Neural progenitor cell (in vitro differentiated cells): Measurements from ENCODE around the gene MME. TPM values are rescaled to one million over a fixed set of nuclear protein-coding genes. Genes with fewer than 3 reads are reported as not detected.

Experiments
- DNase-seq: peaks from one replicate; pipeline ENCODE4 v3.0.0-alpha.2; 2016; ENCODE audit warnings: low spot score
- H2AFZ ChIP-seq: fragments of 200-600 bp; sonication (generic); replicated peaks from 2 replicates; pipeline ENCODE4 v1.6.1; 2016; ENCODE audit warnings: antibody characterized with exemption
- H3F3A ChIP-seq: fragments of 200-600 bp; sonication (generic); 2 replicates; pipeline ENCODE4 v1.6.1; 2016; ENCODE audit warnings: antibody characterized with exemption, low read depth
- H3K27ac ChIP-seq: fragments of 200-600 bp; sonication (generic); 2 replicates; pipeline ENCODE4 v1.5.1; 2016; ENCODE audit warnings: mild to moderate bottlenecking
- H3K27me3 ChIP-seq: fragments of 200-600 bp; sonication (generic); 2 replicates; pipeline ENCODE4 v1.6.1; 2016; ENCODE audit warnings: mild to moderate bottlenecking, moderate library complexity
- H3K36me3 ChIP-seq: fragments of 200-600 bp; sonication (generic); 2 replicates; pipeline ENCODE4 v1.5.1; 2016
- H3K4me1 ChIP-seq: fragments of 200-600 bp; sonication (generic); 2 replicates; pipeline ENCODE4 v1.6.1; 2016; ENCODE audit warnings: mixed run types
- H3K4me2 ChIP-seq: fragments of 200-600 bp; sonication (generic); 2 replicates; pipeline ENCODE4 v1.6.1; 2016
- H3K4me3 ChIP-seq: fragments of 200-600 bp; sonication (generic); 2 replicates; pipeline ENCODE4 v1.5.1; 2016
- H3K79me2 ChIP-seq: fragments of 200-600 bp; sonication (generic); 2 replicates; pipeline ENCODE4 v1.6.1; 2016; ENCODE audit warnings: low read depth
- H3K9ac ChIP-seq: fragments of 200-600 bp; sonication (generic); 2 replicates; pipeline ENCODE4 v1.6.1; 2016
- H3K9me3 ChIP-seq: fragments of 200-600 bp; sonication (generic); 2 replicates; pipeline ENCODE4 v1.5.1; 2016; ENCODE audit warnings: low read depth
- H4K20me1 ChIP-seq: fragments of 200-600 bp; sonication (generic); 2 replicates; pipeline ENCODE4 v1.6.1; 2016; ENCODE audit warnings: low read depth
- H3K27ac Mint-ChIP-seq: 3 replicates; pipeline ENCODE4 v1.8.0; 2021; ENCODE audit warnings: mixed read lengths
- H3K27me3 Mint-ChIP-seq: 2 replicates; pipeline ENCODE4 v1.8.0; 2022; ENCODE audit warnings: low read depth, mild to moderate bottlenecking, inconsistent platforms, moderate library complexity, mixed read lengths; ENCODE audit not compliant: insufficient read depth
- H3K36me3 Mint-ChIP-seq: 3 replicates; pipeline ENCODE4 v1.8.0; 2021; ENCODE audit warnings: mixed read lengths
- H3K4me1 Mint-ChIP-seq: 3 replicates; pipeline ENCODE4 v1.8.0; 2021; ENCODE audit warnings: mixed read lengths
- H3K4me3 Mint-ChIP-seq: 3 replicates; pipeline ENCODE4 v1.8.0; 2021; ENCODE audit warnings: mild to moderate bottlenecking, moderate library complexity, mixed read lengths
- H3K9me3 Mint-ChIP-seq: 3 replicates; pipeline ENCODE4 v1.8.0; 2020; ENCODE audit warnings: mixed read lengths
- EZH2 ChIP-seq: fragments of 200-600 bp; sonication (generic); IDR thresholded peaks from 2 replicates; pipeline ENCODE4 v1.6.1; 2017; ENCODE audit warnings: antibody characterized with exemption, mild to moderate bottlenecking, moderate library complexity
- EZH2phosphoT487 ChIP-seq: fragments of 200-600 bp; sonication (generic); IDR thresholded peaks from 2 replicates; pipeline ENCODE4 v1.6.1; 2017; ENCODE audit warnings: antibody characterized with exemption
- total RNA-seq: library from RNA; depleted of rRNA; stranded (reverse); fragments of >200 nt; gene quantifications from 2 replicates; pipeline ENCODE4 v1.2.3, GENCODE V29; 2015; ENCODE audit warnings: low replicate concordance
- TF ChIP-seq, protein P1 (sequence below): fragments of 200-600 bp; sonication (generic); IDR thresholded peaks from 2 replicates; pipeline ENCODE4 v1.5.1; 2017; ENCODE audit warnings: antibody characterized with exemption, mild to moderate bottlenecking

The MME gene
- total RNA-seq, 1 donor from 2014 or later, result 5.0 TPM

DNA sequence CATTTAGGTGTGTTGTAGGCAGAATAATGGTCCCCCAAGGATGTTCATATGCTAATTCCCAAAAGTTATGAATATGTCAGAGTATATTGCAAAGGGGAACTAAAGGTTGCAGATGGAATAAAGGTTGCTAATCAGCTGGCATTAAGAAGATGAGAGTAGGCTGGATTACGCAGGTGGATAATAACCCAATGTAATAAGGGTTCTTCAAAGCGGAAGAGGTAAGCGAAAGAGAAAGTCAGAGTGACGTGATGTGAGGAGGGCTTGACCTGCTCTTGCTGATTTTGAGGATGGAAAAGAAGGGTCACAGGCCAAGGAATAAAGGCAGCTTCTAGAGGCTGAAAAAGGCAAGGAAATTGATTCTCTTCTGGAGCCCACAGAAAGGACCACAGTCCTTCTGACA is 109.4 kb downstream of the MME start:
- no peaks in the 10 kb centered on the region for H3K4me1 Mint-ChIP-seq
- no peaks in the 10 kb centered on the region for H3K79me2 ChIP-seq
- H3K4me2 ChIP-seq, result no peak overlapping the region
- peaks cover 8% of the 10 kb centered on the region for H3K27me3 Mint-ChIP-seq
- no peaks in the 10 kb centered on the region for H3K27me3 ChIP-seq
- no peaks in the 10 kb centered on the region for H4K20me1 ChIP-seq
- no peaks in the 10 kb centered on the region for H3K36me3 Mint-ChIP-seq
- no peaks in the 10 kb centered on the region for H3K36me3 ChIP-seq
- H3K27ac Mint-ChIP-seq, result no peak overlapping the region
- TF ChIP-seq EZH2 (no peak), EZH2phosphoT487 (no peak)
- TF ChIP-seq, protein P1, sequence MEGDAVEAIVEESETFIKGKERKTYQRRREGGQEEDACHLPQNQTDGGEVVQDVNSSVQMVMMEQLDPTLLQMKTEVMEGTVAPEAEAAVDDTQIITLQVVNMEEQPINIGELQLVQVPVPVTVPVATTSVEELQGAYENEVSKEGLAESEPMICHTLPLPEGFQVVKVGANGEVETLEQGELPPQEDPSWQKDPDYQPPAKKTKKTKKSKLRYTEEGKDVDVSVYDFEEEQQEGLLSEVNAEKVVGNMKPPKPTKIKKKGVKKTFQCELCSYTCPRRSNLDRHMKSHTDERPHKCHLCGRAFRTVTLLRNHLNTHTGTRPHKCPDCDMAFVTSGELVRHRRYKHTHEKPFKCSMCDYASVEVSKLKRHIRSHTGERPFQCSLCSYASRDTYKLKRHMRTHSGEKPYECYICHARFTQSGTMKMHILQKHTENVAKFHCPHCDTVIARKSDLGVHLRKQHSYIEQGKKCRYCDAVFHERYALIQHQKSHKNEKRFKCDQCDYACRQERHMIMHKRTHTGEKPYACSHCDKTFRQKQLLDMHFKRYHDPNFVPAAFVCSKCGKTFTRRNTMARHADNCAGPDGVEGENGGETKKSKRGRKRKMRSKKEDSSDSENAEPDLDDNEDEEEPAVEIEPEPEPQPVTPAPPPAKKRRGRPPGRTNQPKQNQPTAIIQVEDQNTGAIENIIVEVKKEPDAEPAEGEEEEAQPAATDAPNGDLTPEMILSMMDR, result no peak
- H3K27ac ChIP-seq, result no peak overlapping the region
- H3K4me3 Mint-ChIP-seq, result no peak overlapping the region
- no peaks in the 10 kb centered on the region for H3K9me3 Mint-ChIP-seq
- no peak overlapping the region for H3K9ac ChIP-seq
- no peaks in the 10 kb centered on the region for H3F3A ChIP-seq
- H3K4me1 ChIP-seq, result no peaks in the 10 kb centered on the region
- no peak overlapping the region for H2AFZ ChIP-seq
- no peak for DNase-seq
- no peak overlapping the region for H3K4me3 ChIP-seq
- no peaks in the 10 kb centered on the region for H3K9me3 ChIP-seq

DNA sequence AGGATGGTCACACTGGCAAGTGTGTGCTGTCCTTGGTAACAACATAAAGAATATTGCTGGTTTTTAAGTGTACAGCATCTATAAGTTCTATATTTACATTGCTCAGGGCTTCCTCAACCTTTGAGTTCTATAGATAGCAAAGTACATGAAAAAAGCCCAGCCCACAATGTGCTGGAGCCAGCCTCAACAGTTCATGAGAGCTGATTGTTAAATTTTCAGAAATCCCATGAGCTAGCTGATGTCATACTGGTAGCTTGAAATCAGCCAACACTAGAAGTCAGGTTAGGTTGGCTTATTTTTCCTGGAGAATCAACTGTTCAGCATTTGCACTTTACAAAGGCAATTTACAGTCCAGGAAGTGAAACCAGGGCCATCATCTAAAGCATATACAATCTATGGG is 110.6 kb downstream of the MME start:
- no peak for TF ChIP-seq EZH2
- TF ChIP-seq EZH2phosphoT487, result no peak
- TF ChIP-seq, protein P1, result no peak
- Mint-ChIP-seq H3K4me1 (no peaks in the 10 kb centered on the region), H3K27ac (no peak overlapping the region), H3K9me3 (no peaks in the 10 kb centered on the region), H3K4me3 (no peak overlapping the region), H3K27me3 (peaks cover 8% of the 10 kb centered on the region), H3K36me3 (no peaks in the 10 kb centered on the region)
- Histone ChIP-seq H3K27me3 (no peaks in the 10 kb centered on the region), H3K4me2 (no peak overlapping the region), H3K4me1 (no peaks in the 10 kb centered on the region), H3K79me2 (no peaks in the 10 kb centered on the region), H3F3A (no peaks in the 10 kb centered on the region), H3K27ac (no peak overlapping the region), H4K20me1 (no peaks in the 10 kb centered on the region), H2AFZ (no peak overlapping the region), H3K9ac (no peak overlapping the region), H3K4me3 (no peak overlapping the region), H3K9me3 (no peaks in the 10 kb centered on the region), H3K36me3 (no peaks in the 10 kb centered on the region)
- no peak for DNase-seq

DNA sequence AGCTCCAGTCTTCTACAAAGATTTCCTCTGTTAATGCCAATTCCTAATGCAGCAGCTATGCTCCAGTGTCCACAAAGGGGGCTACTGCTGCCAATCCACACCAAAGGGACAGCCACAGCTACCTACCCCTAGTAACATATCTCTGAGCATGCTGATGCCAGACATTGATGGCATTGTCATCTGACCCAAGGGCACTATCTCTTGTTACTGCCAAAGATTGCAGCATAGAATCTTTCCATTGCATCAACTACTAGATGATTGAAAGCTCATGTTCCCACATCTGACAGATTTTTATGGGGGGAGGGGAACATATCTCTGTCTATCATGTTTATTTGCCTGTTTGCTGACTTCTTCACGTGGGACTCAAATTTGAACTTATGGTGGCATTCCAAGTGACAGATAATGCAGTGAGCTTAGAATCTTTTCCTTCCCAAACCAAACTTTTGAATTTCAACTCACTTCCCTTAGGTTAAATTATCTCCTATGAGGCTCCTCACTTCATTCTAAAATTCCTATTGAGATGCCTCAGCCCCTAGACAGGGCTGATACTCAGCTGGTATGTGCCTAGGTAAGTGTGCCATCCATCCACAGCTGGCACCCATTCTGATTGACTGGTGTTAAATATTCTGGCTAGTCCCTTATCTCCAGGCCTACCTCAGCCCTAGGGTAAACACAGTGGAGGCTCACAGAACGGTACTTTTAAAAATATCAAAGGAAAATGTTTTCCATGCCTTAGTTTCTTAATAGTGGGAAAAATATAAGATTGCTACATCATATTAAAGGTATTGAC is 113.0 kb downstream of the MME start:
- Histone ChIP-seq H3K4me1 (no peaks in the 10 kb centered on the region), H3K27ac (no peak overlapping the region), H4K20me1 (no peaks in the 10 kb centered on the region), H3K9ac (no peak overlapping the region), H3K27me3 (no peaks in the 10 kb centered on the region), H3K4me2 (no peak overlapping the region), H3K4me3 (no peak overlapping the region), H3K36me3 (no peaks in the 10 kb centered on the region), H3K9me3 (no peaks in the 10 kb centered on the region), H3K79me2 (no peaks in the 10 kb centered on the region), H2AFZ (no peak overlapping the region), H3F3A (no peaks in the 10 kb centered on the region)
- DNase-seq, result no peak
- Mint-ChIP-seq H3K4me3 (no peak overlapping the region), H3K36me3 (no peaks in the 10 kb centered on the region), H3K27me3 (peaks cover 8% of the 10 kb centered on the region), H3K4me1 (peaks cover 7% of the 10 kb centered on the region), H3K9me3 (no peaks in the 10 kb centered on the region), H3K27ac (no peak overlapping the region)
- TF ChIP-seq, protein P1, result no peak
- TF ChIP-seq EZH2phosphoT487 (no peak), EZH2 (no peak)
